ENCODE data around the gene ZNF576. TPM values are rescaled to one million over a fixed set of nuclear protein-coding genes. Genes with fewer than 3 reads are reported as not detected.

The ZNF576 gene
- total and polyA plus RNA-seq, 9 of the 15 experiments (the other 6 are each of a cell fraction or from before 2014, with no cell fraction given), result 6.8 to 18.2 (median 12.2) TPM

- TF ChIP-seq NKRF (IDR thresholded peaks at IDR 0.05; ENCODE audit: borderline replicate concordance) (peak; percentile 50; the same call in 1 of the 2 replicates), IFI16 (CRISPR knock-in tag; IDR thresholded peaks at IDR 0.05) (peak; percentile 27; the same call in 1 of the 2 replicates), MCM7 (IDR thresholded peaks at IDR 0.05) (no peak), ZNF224 (CRISPR knock-in tag; IDR thresholded peaks at IDR 0.05) (no peak), HOXB6 (CRISPR knock-in tag; IDR thresholded peaks at IDR 0.05; ENCODE audit: borderline replicate concordance) (no peak), POLR3A (IDR thresholded peaks at IDR 0.05; ENCODE audit: borderline replicate concordance, extremely low read depth, insufficient read depth, insufficient read length) (no peak), E2F3 (CRISPR knock-in tag; IDR thresholded peaks at IDR 0.05) (peak; percentile 62; the same call in 1 of the 2 replicates), SMC3 (conservative IDR thresholded peaks at IDR 0.05; ENCODE audit: insufficient read depth, low read depth, low read length) (no peak), NR2F6 (CRISPR knock-in tag; IDR thresholded peaks at IDR 0.05) (peak; percentile 10; the same call in 1 of the 2 replicates), ZNF592 (IDR thresholded peaks at IDR 0.05) (peak; percentile 96; the same call in 1 of the 2 replicates), MBD1 (CRISPR knock-in tag; IDR thresholded peaks at IDR 0.05) (no peak), THRB (CRISPR knock-in tag; conservative IDR thresholded peaks at IDR 0.05) (peak; percentile 60; the same call in 1 of the 2 replicates), NCOA1 (IDR thresholded peaks at IDR 0.05; ENCODE audit: low read depth) (0 out of 2 replicates have a peak, but pooled peaks have one; percentile 42), TFAM (CRISPR knock-in tag; conservative IDR thresholded peaks at IDR 0.05) (no peak), BRD4 (IDR thresholded peaks at IDR 0.05) (no peak), NBN (IDR thresholded peaks at IDR 0.05; ENCODE audit: low read depth) (peak; percentile 59; the same call in 1 of the 2 replicates)
These were observed 22.5 kb downstream of the ZNF576 start (continued) for GRCh38 chr19:43618921-43619261.
